Endothelial cell of hepatic sinusoid (primary cell): Measurements from ENCODE around the gene PRELID2.
"Not testable (repeated sequence)": the region's sequence is repeated elsewhere in the genome, so short reads cannot be mapped to it uniquely, and the experiment has no call there.

Experiments used
- in situ Hi-C: cut with HindIII; loops from 2 replicates; pipeline ENCODE4 v1.10.0; 2017; ENCODE audit warnings: low sequenced_read_pairs

Gene PRELID2

GRCh38 chr5:145840458-145841132, 5.5 kb upstream of the PRELID2 start:
- in situ Hi-C loops = no loop called here

GRCh38 chr5:145838276-145838675, 3.1 kb upstream of the PRELID2 start:
- in situ Hi-C loops = no loop called here

- in situ Hi-C loops = not testable (repeated sequence)
Observed at GRCh38 chr5:145836241-145836640, 1.1 kb upstream of the PRELID2 start.

GRCh38 chr5:145835848-145836239, 702 bp upstream of the PRELID2 start:
- in situ Hi-C loops = no loop called here

- in situ Hi-C loops = no loop called here
Observed at GRCh38 chr5:145834554-145834916, 607 bp downstream of the PRELID2 start.

- in situ Hi-C loops = no loop called here
Observed at GRCh38 chr5:145833631-145834200, 1.4 kb downstream of the PRELID2 start.

GRCh38 chr5:145830594-145830993, 4.5 kb downstream of the PRELID2 start:
- in situ Hi-C loops = no loop called here

- in situ Hi-C loops = no loop called here
Observed at GRCh38 chr5:145829708-145830361, 5.3 kb downstream of the PRELID2 start.

GRCh38 chr5:145826895-145827674, 8.1 kb downstream of the PRELID2 start:
- in situ Hi-C loops = no loop called here

GRCh38 chr5:145825751-145826180, 9.4 kb downstream of the PRELID2 start:
- in situ Hi-C loops = no loop called here

GRCh38 chr5:145824040-145824439, 11.1 kb downstream of the PRELID2 start:
- in situ Hi-C loops = no loop called here

GRCh38 chr5:145818604-145819003, 16.5 kb downstream of the PRELID2 start:
- in situ Hi-C loops = no loop called here

- in situ Hi-C loops = no loop called here
Observed at GRCh38 chr5:145812877-145813276, 22.3 kb downstream of the PRELID2 start.

- in situ Hi-C loops = no loop called here
Observed at GRCh38 chr5:145811834-145812625, 23.1 kb downstream of the PRELID2 start.

- in situ Hi-C loops = no loop called here
Observed at GRCh38 chr5:145806923-145807322, 28.2 kb downstream of the PRELID2 start.

GRCh38 chr5:145805819-145806218, 29.3 kb downstream of the PRELID2 start:
- in situ Hi-C loops = no loop called here

GRCh38 chr5:145804701-145805100, 30.4 kb downstream of the PRELID2 start:
- in situ Hi-C loops = no loop called here

- in situ Hi-C loops = no loop called here
Observed at GRCh38 chr5:145803112-145804004, 31.8 kb downstream of the PRELID2 start.

GRCh38 chr5:145801195-145801594, 33.9 kb downstream of the PRELID2 start:
- in situ Hi-C loops = no loop called here

GRCh38 chr5:145800181-145800580, 35.0 kb downstream of the PRELID2 start:
- in situ Hi-C loops = no loop called here
